Measurements from ENCODE around the gene CARD11. TPM values are rescaled to one million over a fixed set of nuclear protein-coding genes. Genes with fewer than 3 reads are reported as not detected.

The CARD11 gene
- total and polyA plus RNA-seq, 11 donors = 0.15 to 3.2 (median 0.33) TPM; not detected in 2

- no peak for ATAC-seq
- Histone ChIP-seq H3K36me3 (no peaks in the 10 kb centered on the region), H3K27me3 (peaks cover 0 to 6% (median 0%) of the 10 kb centered on the region in 9 donors), H3K4me1 (no peaks in the 10 kb centered on the region), H3K9me3 (peaks cover 0 to 1% (median 0%) of the 10 kb centered on the region in 12 donors), H3K4me3 (no peak overlapping the region), H3K27ac (no peak overlapping the region)
- intact Hi-C loops (cut with DNase I) = no loop called here
- WGBS, 4 donors = 77 to 86% (median 81%) methylated on average over 3 of the region's 3 CpGs
- DNase-seq = no peak
- no peak for TF ChIP-seq CTCF (IDR thresholded peaks at IDR 0.05)
- no peak for TF ChIP-seq POLR2A (IDR thresholded peaks at IDR 0.05)
Measured at GRCh38 chr7:3005257-3005656, 38.4 kb downstream of the CARD11 start.

- Histone ChIP-seq H3K4me1 (no peaks in the 10 kb centered on the region), H3K27me3 (peaks cover 0 to 6% (median 0%) of the 10 kb centered on the region in 9 donors), H3K27ac (no peak overlapping the region), H3K9me3 (no peaks in the 10 kb centered on the region), H3K36me3 (no peaks in the 10 kb centered on the region), H3K4me3 (no peak overlapping the region)
- no peak for DNase-seq
- intact Hi-C loops (cut with DNase I) = no loop called here
- 80 to 92% (median 84%) methylated on average over 13 of the region's 13 CpGs for WGBS, 4 donors
- ATAC-seq = no peak
- no peak for TF ChIP-seq POLR2A (IDR thresholded peaks at IDR 0.05)
- no peak for TF ChIP-seq CTCF (IDR thresholded peaks at IDR 0.05)
Measured at GRCh38 chr7:3003936-3004335, 39.7 kb downstream of the CARD11 start.

GRCh38 chr7:3002631-3003030 is 41.0 kb downstream of the CARD11 start:
- Histone ChIP-seq H3K4me3 (no peak overlapping the region), H3K9me3 (no peaks in the 10 kb centered on the region), H3K36me3 (no peaks in the 10 kb centered on the region), H3K27ac (no peak overlapping the region), H3K4me1 (no peaks in the 10 kb centered on the region), H3K27me3 (peaks cover 0 to 6% (median 0%) of the 10 kb centered on the region in 9 donors)
- ATAC-seq (no peak), DNase-seq (no peak)
- 79 to 83% (median 80%) methylated on average over 7 of the region's 7 CpGs for WGBS, 4 donors
- intact Hi-C loops (cut with DNase I) = no loop called here
- TF ChIP-seq POLR2A (IDR thresholded peaks at IDR 0.05) (no peak), CTCF (IDR thresholded peaks at IDR 0.05) (no peak)

- ATAC-seq = no peak
- Histone ChIP-seq H3K36me3 (no peaks in the 10 kb centered on the region), H3K9me3 (no peaks in the 10 kb centered on the region), H3K4me1 (no peaks in the 10 kb centered on the region), H3K27ac (no peak overlapping the region), H3K27me3 (peaks cover 0 to 6% (median 0%) of the 10 kb centered on the region in 9 donors), H3K4me3 (no peak overlapping the region)
- no peak for DNase-seq
- 75 to 89% (median 81%) methylated on average over 6 to 8 of the region's 8 CpGs for WGBS, 4 donors
- TF ChIP-seq POLR2A (IDR thresholded peaks at IDR 0.05) = no peak
- TF ChIP-seq CTCF (IDR thresholded peaks at IDR 0.05) = no peak
- intact Hi-C loops (cut with DNase I) = no loop called here
Measured at GRCh38 chr7:3000566-3000965, 43.1 kb downstream of the CARD11 start.

All from heart left ventricle (tissue), 16 donors.